C4-2B (cell line): Measurements from ENCODE around the gene CIT.

Experiments used
- ZFX ChIP-seq: fragments of 450-650 bp; IDR thresholded peaks from 2 replicates; pipeline ENCODE4 v1.6.1; 2017
- TF ChIP-seq, protein P1 (sequence below): fragments of 450-650 bp; conservative IDR thresholded peaks from 2 replicates; pipeline ENCODE4 v1.5.1; 2017; ENCODE audit warnings: mild to moderate bottlenecking

- TF ChIP-seq, protein P1, sequence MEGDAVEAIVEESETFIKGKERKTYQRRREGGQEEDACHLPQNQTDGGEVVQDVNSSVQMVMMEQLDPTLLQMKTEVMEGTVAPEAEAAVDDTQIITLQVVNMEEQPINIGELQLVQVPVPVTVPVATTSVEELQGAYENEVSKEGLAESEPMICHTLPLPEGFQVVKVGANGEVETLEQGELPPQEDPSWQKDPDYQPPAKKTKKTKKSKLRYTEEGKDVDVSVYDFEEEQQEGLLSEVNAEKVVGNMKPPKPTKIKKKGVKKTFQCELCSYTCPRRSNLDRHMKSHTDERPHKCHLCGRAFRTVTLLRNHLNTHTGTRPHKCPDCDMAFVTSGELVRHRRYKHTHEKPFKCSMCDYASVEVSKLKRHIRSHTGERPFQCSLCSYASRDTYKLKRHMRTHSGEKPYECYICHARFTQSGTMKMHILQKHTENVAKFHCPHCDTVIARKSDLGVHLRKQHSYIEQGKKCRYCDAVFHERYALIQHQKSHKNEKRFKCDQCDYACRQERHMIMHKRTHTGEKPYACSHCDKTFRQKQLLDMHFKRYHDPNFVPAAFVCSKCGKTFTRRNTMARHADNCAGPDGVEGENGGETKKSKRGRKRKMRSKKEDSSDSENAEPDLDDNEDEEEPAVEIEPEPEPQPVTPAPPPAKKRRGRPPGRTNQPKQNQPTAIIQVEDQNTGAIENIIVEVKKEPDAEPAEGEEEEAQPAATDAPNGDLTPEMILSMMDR = no peak
- TF ChIP-seq ZFX = no peak
These were observed 6.7 kb downstream of the CIT start for GRCh38 chr12:119870457-119870856.
